Skeletal muscle satellite cell (primary cell): ENCODE results near the gene PTPMT1.
"Not testable (repeated sequence)": the region's sequence is repeated elsewhere in the genome, so short reads cannot be mapped to it uniquely, and the experiment has no call there.

Experiments used
- H3K27me3 ChIP-seq: 2 replicates; pipeline ENCODE4 v1.7.0; 2013; ENCODE audit warnings: low read length; ENCODE audit not compliant: control insufficient read depth, insufficient read depth
- H3K36me3 ChIP-seq: 2 replicates; pipeline ENCODE4 v1.7.0; 2013; ENCODE audit warnings: mild to moderate bottlenecking, control low read depth, low read length; ENCODE audit not compliant: insufficient read depth
- H3K4me1 ChIP-seq: 2 replicates; pipeline ENCODE4 v1.7.0; 2013; ENCODE audit warnings: low read length; ENCODE audit not compliant: control insufficient read depth, insufficient read depth
- H3K4me2 ChIP-seq: 2 replicates; pipeline ENCODE4 v1.7.0; 2013; ENCODE audit warnings: mild to moderate bottlenecking, low read length
- H3K4me3 ChIP-seq: 2 replicates; pipeline ENCODE4 v1.7.0; 2013; ENCODE audit warnings: low read length
- H3K9ac ChIP-seq: 2 replicates; pipeline ENCODE4 v1.7.0; 2013; ENCODE audit warnings: mild to moderate bottlenecking, low read depth, low read length, moderate library complexity
- H3K9me3 ChIP-seq: replicated peaks from 2 replicates; pipeline ENCODE4 v1.7.0; 2013; ENCODE audit warnings: mild to moderate bottlenecking, control low read depth, low read length

PTPMT1 gene

GRCh38 chr11:47531666-47532065 lies 33.7 kb upstream of the PTPMT1 start:
- Histone ChIP-seq H3K9ac (no peak overlapping the region), H3K4me1 (peaks cover 35% of the 10 kb centered on the region), H3K9me3 (no peaks in the 10 kb centered on the region), H3K27me3 (no peaks in the 10 kb centered on the region), H3K4me3 (no peak overlapping the region), H3K36me3 (peaks cover 4% of the 10 kb centered on the region), H3K4me2 (no peak overlapping the region)

DNA sequence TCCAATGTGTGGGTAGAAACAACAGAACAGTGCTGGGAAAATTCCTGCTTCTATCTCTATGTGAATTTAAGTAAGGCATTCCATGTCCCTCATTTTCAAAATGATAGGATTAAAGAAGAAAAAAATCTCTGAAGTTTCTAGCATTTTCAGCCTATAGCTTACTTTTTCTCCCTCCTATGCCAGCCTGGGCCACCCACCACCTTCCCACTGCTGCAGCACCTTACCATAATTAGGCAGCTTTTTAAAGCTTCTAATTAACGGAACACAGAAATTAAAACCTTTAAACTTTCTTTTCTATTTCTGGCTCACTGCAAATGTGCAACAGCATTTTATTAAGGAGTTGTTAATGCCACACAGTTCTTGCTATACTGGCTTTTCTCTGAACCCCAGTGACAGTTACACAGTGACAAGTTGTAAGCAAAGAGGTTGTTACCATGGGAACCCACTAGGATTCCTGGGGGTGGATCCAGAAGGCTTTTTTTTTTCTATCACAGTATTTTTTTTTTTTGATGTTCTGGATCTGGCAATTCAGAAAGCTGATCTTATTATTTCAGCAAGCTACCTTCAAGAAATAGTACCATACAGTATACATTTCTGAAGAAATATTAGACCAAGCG lies 32.7 kb upstream of the PTPMT1 start:
- H3K27me3 ChIP-seq = no peaks in the 10 kb centered on the region
- H3K36me3 ChIP-seq = peaks cover 4% of the 10 kb centered on the region
- H3K4me3 ChIP-seq = no peak overlapping the region
- peaks cover 39% of the 10 kb centered on the region for H3K4me1 ChIP-seq
- H3K4me2 ChIP-seq = peak overlapping the region; percentile 39
- H3K9ac ChIP-seq = peak overlapping the region; percentile 4
- H3K9me3 ChIP-seq = no peaks in the 10 kb centered on the region

- no peak overlapping the region for H3K4me3 ChIP-seq
- peaks cover 4% of the 10 kb centered on the region for H3K36me3 ChIP-seq
- H3K4me2 ChIP-seq = peak overlapping the region; percentile 19
- peaks cover 41% of the 10 kb centered on the region for H3K4me1 ChIP-seq
- H3K9ac ChIP-seq = no peak overlapping the region
- H3K27me3 ChIP-seq = no peaks in the 10 kb centered on the region
- H3K9me3 ChIP-seq = no peaks in the 10 kb centered on the region
Measured at GRCh38 chr11:47533690-47534151, 31.7 kb upstream of the PTPMT1 start.

DNA sequence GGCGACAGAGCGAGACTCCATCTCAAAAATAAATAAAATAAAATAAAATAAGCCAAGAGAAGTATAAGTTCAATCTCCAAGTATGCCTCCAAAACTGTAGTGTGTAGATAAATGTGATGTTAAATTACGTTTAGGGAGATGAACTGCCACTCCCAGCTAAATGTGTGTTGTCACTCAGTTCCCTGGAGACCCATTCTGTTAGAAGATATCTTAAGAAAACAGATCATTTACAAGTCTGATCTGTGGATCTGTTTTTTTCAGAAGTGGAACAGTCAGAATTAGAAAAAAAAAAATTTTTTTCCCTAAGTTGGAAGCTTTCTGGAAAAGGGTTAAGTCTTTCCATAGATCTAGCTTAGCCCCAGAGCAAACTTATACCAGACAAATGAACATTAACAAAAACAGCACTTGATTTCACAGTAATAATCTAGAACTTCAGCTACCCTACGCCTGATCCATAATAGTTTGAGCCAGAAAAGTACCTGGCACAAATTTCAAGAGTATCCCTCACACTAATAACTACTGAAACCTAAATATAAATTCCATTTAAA lies 30.6 kb upstream of the PTPMT1 start:
- H3K9ac ChIP-seq = no peak overlapping the region
- H3K9me3 ChIP-seq = no peaks in the 10 kb centered on the region
- no peak overlapping the region for H3K4me2 ChIP-seq
- H3K36me3 ChIP-seq = peaks cover 4% of the 10 kb centered on the region
- no peaks in the 10 kb centered on the region for H3K27me3 ChIP-seq
- no peak overlapping the region for H3K4me3 ChIP-seq
- peaks cover 52% of the 10 kb centered on the region for H3K4me1 ChIP-seq

DNA sequence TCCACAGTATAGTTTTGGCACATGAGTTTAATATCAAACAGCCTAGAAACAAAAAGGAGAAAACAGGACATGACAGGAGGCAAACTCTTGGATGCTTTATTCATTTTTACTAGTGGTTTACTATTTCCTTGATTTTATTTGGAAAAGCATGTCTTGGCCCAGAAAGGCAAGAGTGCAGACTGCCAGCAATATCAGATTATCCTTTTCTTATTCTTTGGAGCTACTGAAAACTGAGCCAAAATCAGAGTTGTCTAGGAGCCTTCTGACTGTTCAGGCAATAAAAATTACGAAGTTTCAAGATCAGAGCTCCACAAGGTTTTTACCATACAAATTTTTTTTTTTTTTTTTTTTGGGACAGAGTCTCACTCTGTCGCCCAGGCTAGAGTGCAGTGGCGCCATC lies 28.5 kb upstream of the PTPMT1 start:
- Histone ChIP-seq H3K27me3 (no peaks in the 10 kb centered on the region), H3K9me3 (no peaks in the 10 kb centered on the region), H3K4me2 (no peak overlapping the region), H3K4me1 (peaks cover 63% of the 10 kb centered on the region), H3K36me3 (no peaks in the 10 kb centered on the region), H3K9ac (no peak overlapping the region), H3K4me3 (no peak overlapping the region)

DNA sequence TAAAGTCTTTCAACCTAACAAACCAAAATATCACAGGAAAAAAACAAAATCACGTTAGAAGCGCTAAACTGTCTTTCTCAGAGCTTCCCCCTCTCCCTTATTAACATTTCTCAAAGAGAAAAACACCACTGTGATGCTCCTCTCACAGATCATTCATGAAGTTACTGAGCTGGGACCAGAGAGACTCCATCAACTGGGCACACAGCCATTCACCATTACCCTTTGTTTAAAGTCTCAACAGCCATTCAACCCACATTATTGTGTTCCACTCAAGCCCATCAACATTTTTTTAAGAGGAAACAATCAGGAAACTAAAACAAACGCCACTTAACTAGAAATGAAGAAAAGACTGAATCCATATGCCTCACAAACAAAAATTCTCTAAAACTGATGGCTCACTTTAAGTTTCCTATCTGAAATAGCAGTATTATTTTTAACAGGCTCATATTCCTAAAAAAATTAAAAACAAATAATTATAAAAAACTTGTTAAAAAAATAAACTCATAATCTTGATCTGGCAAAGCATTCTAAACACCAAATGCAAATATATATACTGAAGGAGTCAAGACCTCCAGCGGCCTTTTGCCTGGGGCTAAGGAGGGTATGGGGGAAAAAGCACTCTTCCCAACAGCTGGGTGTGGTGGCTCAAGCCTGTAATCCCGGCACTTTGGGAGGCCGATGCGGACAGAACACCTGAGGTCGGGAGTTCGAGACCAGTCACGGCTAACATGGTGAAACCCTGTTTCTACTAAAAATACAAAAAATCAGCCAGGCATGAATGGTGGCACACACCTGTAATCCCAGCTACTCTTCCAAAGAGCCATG lies 26.4 kb upstream of the PTPMT1 start:
- H3K4me3 ChIP-seq = no peak overlapping the region
- H3K9ac ChIP-seq = peak overlapping the region; percentile 35
- H3K9me3 ChIP-seq = no peaks in the 10 kb centered on the region
- no peaks in the 10 kb centered on the region for H3K27me3 ChIP-seq
- peak overlapping the region; percentile 70 for H3K4me2 ChIP-seq
- H3K4me1 ChIP-seq = peaks cover 46% of the 10 kb centered on the region
- H3K36me3 ChIP-seq = no peaks in the 10 kb centered on the region

- H3K9ac ChIP-seq = peak overlapping the region; percentile 35
- H3K4me3 ChIP-seq = peak overlapping the region; percentile 11
- H3K4me2 ChIP-seq = peak overlapping the region; percentile 70
- H3K27me3 ChIP-seq = no peaks in the 10 kb centered on the region
- no peaks in the 10 kb centered on the region for H3K36me3 ChIP-seq
- H3K9me3 ChIP-seq = no peaks in the 10 kb centered on the region
- peaks cover 40% of the 10 kb centered on the region for H3K4me1 ChIP-seq
Measured at GRCh38 chr11:47539681-47540039, 25.7 kb upstream of the PTPMT1 start.

DNA sequence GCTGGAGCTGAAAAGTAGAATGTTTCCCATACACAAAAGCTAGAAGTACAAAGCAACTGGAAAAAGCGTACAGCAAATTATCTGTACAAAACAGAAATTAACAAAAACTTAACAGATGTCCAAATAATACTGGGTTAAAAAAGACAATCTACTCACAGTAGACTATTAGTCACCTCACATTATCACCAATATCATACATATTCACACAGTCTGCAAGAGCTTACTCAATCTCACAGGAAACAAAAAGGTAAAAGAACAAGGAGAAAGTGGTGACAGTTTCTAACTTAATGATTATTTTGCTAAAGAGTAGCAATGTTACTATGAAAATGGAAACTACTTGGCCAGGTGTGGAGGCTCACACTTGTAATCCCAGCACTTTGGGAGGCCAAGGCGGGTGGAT lies 24.3 kb upstream of the PTPMT1 start:
- H3K9ac ChIP-seq = no peak overlapping the region
- no peaks in the 10 kb centered on the region for H3K36me3 ChIP-seq
- H3K4me1 ChIP-seq = peaks cover 37% of the 10 kb centered on the region
- H3K4me3 ChIP-seq = no peak overlapping the region
- H3K9me3 ChIP-seq = no peaks in the 10 kb centered on the region
- H3K27me3 ChIP-seq = no peaks in the 10 kb centered on the region
- H3K4me2 ChIP-seq = peak overlapping the region; percentile 70

DNA sequence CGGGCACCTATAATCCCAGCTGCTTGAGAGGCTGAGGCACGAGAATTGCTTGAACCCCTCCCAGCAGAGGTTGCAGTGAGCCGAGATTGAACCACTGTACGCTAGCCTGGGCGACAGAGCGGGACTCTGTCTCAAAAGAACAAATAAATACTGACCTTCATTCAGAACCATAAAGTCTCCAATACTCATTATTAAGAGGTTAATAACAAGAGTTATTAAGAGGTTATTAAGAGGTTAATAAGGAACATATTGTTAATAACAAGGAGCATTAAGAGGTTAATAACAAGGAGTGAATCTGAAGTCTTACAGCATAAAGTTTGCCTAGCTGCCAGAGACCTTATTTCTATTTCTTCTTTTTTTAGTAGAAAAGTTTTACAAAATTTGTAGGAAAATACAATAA lies 20.1 kb upstream of the PTPMT1 start:
- Histone ChIP-seq H3K4me2 (no peak overlapping the region), H3K4me3 (no peak overlapping the region), H3K9me3 (no peaks in the 10 kb centered on the region), H3K36me3 (peaks cover 6% of the 10 kb centered on the region), H3K27me3 (no peaks in the 10 kb centered on the region), H3K9ac (no peak overlapping the region), H3K4me1 (peaks cover 27% of the 10 kb centered on the region)

- not testable (repeated sequence) for H3K9me3 ChIP-seq, H3K9ac ChIP-seq, H3K27me3 ChIP-seq, H3K4me2 ChIP-seq, H3K4me3 ChIP-seq, H3K36me3 ChIP-seq
- peaks cover 28% of the 10 kb centered on the region for H3K4me1 ChIP-seq
Measured at GRCh38 chr11:47546274-47546673, 19.1 kb upstream of the PTPMT1 start.

- Histone ChIP-seq H3K27me3 (no peaks in the 10 kb centered on the region), H3K36me3 (peaks cover 9% of the 10 kb centered on the region), H3K9me3 (no peaks in the 10 kb centered on the region), H3K4me3 (no peak overlapping the region), H3K9ac (no peak overlapping the region), H3K4me2 (peak overlapping the region; percentile 92), H3K4me1 (peaks cover 33% of the 10 kb centered on the region)
Measured at GRCh38 chr11:47550288-47551047, 14.9 kb upstream of the PTPMT1 start.
